GM15510 (cell line): Measurements from ENCODE around the gene TPCN1.

Source experiments
- POLR2A ChIP-seq: IDR thresholded peaks from 3 replicates; pipeline ENCODE4 v1.6.1; 2011; ENCODE audit warnings: borderline replicate concordance; ENCODE audit not compliant: insufficient read length; ENCODE audit errors: extremely low read depth

TPCN1 gene

DNA sequence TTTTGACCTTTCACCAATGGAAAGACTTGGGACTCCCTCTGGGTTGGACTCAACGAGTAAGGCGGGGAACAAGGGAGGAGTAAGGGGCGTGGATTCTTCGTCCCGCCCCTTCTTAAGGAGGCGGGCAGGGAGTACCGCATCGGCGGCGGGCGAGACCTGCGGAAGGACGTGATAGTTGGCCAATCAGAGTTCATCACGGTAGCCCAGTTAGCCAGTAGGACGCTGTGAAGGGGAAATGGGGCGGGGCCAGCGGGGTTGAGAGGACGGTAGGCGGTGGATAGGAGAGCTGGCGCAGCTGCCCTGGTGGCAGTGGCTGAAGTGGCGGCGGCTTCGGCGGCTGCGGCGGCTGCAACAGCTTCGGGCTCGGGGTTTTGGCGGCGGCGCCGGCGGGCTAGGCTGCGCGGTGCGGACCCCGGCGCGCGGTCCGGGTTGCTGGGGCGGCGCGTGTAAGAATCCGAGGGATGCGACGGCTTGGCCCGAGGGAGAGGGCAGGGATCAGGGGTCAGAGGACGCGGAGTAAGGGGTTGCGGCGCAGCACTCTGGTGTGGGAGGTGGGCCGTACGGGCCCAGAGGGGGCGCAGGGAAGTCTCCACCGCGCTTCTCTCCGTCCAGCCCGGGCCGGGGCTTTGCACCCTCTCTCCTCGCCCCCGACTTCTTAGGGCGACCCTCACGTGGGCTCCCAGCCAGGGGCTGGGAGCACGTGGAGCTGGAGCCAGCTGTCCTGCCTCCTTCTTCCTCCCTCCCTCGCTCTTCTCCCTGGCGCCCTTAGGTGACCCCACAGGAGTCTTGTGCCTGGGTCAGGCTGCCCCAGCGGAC lies at the start of gene TPCN1:
TSS of gene TPCN1 (plus strand) at position 284 of the 816 bp plus-strand sequence. CDS start 5,389 bp downstream, outside the sequence.
- peak; percentile 99 for TF ChIP-seq POLR2A

DNA sequence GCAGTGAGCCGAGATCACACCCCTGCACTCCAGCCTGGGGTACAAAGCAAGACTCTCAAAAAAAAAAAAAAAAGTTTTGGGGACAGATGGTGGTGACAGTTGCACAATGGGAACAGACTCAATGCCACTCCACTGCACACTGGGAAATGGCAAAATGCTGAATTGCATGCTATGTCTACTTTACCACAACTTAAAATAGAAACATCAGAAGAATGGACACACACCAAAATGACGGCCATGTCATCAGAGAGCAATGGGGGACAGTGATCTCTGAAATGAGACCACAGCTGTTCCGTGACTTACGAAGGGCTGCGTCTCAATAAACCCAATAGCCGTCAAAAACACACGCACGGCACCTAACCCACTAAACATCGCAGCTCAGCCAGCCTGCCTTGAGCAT lies 49.7 kb upstream of the TPCN1 start:
- TF ChIP-seq POLR2A, result no peak

DNA sequence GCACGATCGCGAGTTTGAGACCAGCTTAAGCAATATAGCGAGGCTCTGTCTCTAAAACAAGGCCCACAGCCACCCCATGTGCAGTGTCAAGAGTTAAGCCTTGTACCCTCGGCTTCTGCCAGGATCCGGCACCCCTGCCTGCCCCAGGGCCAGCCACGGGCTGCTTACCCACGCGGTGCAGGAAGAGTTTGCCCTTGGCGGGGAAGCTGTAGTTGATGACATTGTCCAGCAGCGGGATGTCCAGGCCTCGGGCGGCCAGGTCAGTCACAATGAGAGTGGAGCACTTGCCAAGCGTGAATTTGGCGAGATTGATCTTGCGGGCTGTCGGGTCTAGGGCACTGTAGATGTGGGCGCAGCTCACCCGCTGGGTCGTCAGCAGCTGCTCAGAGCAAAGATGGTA lies 49.1 kb upstream of the TPCN1 start:
- TF ChIP-seq POLR2A, result no peak

DNA sequence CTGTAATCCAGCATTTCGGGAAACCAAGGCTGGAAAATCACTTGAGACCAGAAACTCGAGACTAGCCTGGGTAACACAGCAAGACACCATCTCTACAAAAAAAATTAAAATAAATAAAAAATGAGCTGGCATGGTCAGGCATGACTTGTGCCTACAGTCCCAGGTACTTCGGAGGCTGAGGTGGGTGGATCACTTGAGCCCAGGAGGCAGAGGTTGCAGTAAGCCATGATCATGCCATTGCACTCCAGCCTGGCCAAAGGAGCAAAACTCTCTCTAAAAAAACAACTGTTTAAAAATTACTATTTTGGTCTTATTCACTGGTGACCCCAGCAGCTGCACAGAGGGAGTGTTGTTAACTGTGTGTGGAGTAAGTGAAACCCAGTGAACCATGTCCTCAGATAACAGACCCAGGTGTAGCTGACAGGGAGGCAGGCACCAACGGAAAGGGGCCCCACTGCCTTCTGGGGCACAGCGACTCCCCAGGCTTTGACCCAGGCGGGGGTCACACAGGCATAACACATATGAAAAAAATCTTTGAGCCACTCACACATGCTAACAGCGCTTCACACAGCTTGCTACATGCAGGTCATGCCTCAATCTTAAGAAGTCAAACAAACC lies 48.1 kb upstream of the TPCN1 start:
- TF ChIP-seq POLR2A, result no peak

DNA sequence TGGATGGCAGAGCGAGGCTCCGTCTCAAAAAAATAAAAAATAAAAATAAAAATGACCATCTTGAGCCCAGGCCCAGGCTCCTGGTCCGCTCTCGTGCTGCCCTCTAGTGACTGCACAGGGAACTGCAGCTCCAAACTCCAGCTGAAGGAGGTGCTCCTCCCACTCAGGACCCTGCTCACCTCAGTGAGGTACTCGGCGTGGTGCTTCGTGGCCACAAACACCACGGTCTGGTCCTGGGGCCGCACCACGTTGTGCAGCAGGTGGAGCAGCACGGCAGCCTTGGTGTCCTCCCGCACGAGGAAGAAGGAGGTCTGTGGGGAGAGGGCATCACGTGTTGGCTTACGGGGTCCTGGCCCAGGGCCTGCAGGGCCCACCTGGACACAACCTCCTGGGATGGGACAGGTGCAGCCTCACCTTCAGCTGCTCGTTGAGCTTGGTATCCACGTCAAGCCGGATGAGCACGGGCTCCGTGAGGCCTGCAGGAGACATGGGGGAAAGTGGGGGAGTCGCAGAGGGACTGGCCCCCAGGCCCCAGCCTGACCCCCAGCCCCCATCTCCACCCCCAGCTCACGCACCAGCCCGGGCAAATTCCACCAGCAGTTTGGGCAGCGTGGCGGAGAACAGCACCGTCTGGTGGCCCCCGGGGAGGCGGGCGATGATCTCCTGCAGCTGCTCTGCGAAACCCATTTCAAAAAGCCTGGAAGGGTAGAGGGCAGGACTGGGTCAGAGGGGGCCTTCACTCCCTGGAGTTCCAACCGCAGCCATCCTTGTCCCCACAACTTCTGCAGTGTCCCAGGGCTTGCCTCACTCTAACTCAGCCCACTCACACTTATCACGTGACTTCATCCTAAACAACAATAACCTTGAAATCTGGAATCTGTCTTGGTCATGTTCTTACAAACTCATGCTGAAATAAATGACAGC lies 46.5 kb upstream of the TPCN1 start:
- TF ChIP-seq POLR2A, result no peak

DNA sequence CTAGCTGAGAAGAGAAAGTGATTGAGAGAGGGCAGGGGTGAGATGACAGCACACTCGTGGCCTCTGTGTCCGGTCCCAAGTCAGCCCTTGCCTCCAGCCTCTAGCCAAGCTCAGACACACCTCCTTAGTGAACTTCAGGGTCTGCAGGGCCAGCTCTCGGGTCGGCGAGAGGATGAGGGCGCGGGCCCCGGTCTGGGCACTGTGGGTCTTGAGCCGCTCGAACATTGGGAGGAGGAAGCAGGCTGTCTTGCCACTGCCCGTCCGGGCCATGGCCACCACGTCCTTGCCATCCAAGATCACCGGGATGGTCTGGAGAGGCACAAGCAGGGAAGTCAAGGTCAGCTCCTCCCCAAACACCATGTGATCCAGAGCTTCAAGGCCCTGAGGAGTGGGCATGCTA lies 42.2 kb upstream of the TPCN1 start:
- TF ChIP-seq POLR2A, result no peak

DNA sequence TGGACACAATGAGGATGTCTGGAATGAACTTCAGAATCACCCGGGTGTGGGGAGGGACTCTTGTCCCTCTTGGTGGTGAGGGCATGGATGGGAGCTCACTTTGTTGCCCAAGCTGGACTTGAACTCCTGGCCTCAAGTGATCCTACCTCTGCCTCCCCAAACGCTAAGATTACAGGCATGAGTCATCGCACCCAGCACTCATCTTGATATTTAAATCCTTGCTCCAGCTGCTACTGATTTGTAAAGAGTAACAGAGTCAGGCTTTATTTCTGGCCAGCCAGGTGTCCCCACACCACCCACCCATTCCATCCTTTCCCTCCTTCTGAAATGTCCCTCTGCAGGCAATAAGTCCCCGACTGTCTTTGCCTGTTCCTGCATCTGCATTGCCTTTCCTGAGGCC lies 40.9 kb upstream of the TPCN1 start:
- TF ChIP-seq POLR2A, result no peak

DNA sequence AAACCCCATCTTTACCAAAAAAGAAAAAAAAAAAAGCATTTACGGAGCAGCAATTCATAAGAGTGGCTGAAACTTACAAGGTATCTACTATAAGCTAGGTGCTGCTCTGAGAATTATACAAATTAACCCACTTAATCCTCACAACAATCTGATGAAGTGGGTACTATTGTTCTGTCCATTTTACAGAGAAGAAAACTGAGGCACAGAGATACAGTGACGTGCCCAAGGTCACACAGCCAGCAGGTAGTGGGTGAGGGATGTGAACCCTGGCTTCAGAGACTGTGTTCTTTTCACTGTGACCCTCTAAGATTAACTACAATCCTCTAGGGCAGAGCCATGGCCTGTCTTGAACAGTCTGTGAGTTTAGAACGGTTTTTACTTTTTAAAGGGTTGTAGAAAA lies 39.3 kb upstream of the TPCN1 start:
- TF ChIP-seq POLR2A, result no peak

DNA sequence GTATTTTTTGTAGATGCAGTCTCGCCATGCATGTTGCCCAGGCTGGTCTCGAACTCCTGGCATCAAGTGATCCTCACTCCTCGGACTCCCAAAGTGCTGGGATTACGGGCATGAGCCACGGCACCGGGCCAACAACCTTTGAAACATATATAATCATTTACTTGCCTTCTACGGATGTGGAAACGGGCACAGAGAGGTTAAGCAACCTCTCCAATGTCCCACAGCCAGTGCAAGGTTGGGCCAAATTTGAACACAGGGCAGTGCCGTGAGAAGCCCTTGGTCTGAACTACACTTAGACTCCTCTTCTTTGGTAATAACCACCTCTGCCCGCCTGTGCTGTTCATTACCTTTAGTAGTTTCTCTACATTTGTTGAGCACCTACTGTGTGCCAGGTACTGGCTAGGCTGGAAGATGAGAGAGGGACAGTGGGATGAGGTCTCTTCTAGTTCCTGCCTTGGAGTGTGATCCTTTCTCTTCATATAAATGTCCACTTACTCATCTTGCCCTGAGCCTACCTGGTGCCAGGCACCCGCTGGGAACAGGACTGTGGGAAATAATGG lies 38.2 kb upstream of the TPCN1 start:
- no peak for TF ChIP-seq POLR2A

DNA sequence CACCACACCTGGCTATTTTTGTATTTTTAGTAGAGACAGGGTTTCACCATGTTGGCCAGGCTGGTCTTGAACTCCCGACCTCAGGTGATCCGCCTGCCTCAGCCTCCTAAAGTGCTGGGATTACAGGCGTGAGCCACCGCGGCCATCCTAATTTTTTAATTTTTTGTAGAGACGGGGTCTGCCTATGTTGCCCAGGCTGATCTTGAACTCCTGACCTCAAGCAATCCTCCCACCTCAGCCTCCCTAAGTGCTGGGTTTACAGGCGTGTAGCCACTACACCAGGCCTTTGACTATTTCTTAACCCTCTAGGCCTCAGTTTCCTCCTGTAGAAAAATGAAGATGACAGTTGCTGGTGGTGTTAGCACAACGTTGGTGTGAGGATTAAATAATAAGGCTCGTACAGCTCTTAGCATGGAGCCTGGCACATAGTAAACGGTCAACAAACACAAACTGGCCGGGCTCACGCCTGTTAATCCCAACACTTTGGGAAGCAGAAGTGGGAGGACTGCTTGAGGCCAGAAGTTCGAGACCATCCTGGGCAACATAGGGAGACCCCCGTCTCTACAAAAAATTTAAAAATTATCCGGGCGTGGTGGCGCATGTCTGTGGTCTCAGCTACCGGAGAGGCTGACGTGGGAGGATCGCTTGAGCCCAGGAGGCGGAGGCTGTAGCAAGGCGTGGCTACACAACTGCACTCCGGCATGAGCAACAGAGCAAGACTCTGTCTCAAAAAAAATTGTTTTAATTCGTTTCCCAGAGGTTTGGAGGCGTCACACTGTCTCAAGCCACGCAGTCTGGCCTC lies 37.0 kb upstream of the TPCN1 start:
- no peak for TF ChIP-seq POLR2A

DNA sequence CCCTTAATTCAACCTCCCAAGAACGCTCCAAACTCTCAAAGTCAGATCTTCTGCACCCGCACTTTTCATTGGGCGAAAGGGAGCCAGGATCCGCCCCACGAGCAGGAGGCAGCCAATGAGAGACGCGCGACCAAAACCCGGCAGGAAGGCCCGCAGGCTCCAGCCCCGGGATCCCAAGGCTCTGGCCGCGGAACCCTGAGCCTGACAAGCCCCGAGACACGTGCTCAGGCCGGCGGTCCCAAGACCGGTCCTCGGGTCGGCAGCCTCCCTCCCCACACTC lies 36.4 kb upstream of the TPCN1 start:
- TF ChIP-seq POLR2A, result peak; percentile 2

DNA sequence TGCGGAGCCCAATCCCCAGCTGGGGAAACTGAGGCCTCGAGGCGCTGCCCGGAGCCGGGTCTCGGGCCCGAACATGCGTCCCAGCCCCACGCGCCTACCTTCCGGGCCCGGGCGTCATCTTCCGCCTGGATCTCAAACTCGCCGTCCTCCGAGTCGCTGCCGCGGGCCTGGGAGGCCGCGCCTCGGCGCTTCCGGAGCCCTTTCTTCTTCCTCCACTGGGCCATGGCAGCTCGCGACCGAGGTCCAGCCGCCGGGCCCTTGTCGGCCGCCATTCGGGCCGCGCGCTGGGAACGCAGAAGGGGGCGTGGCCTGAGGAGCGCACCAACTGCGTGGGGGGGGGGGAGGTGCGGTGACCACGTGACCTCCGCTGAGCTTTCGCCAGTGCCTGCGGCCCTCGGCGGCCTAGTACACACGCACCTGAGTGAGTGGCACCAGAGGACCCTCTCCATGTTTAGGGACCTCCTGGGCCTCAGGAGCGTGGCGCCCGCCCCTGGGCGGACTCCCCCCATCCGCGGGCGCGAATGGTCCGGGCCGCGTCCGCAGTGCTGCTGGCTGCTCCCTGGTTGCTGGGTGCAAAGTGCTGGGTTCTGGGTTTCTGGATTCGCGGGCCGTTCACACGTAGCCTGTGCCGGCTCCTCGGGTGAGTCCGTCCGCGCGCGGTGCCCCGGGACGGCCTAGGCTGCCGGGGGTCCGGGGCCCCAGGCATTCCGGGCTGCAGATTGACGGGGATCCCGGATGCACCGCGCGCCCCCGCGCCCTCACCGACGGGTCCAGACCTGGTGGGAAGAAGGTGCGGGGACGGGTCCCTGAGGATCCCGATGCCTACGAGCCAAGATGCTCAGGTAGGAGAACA lies 35.9 kb upstream of the TPCN1 start, which contains the start of the genes DDX54 and RITA1:
TSS of gene DDX54 (minus strand) at position 299 of the 853 bp plus-strand sequence. CDS start at position 272, 27 bp downstream.
TSS of gene RITA1 (plus strand) at position 542 of the 853 bp plus-strand sequence. CDS start 1,026 bp downstream, outside the sequence.
- peak; percentile 87 for TF ChIP-seq POLR2A

DNA sequence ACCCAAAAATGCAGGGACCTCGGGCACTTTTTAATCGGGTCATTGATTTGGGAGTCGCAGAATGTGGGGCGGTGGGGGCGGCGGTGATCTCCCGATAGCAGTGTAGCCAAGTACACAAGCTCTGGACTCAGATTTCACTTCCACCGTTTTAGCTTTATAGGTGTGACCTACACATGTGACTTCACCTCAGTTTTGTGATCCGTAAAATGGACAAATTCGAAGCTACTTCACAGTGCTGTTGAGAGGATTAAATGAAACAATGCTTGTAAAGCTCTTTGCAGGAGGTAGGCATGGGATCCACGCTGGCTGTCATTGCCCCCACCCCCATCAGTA lies 35.3 kb upstream of the TPCN1 start:
- TF ChIP-seq POLR2A, result no peak
